NK-92 treated with Interleukin-12 subunit alpha and Interleukin-12 subunit beta, amount 100 ng/mL, for 24 hours (cell line): ENCODE measurements around the gene TECTB.

Experiments used
- DNase-seq: peaks from one replicate; lab custom pipeline; 2025; lab: John Stamatoyannopoulos, UW

Gene TECTB

DNA sequence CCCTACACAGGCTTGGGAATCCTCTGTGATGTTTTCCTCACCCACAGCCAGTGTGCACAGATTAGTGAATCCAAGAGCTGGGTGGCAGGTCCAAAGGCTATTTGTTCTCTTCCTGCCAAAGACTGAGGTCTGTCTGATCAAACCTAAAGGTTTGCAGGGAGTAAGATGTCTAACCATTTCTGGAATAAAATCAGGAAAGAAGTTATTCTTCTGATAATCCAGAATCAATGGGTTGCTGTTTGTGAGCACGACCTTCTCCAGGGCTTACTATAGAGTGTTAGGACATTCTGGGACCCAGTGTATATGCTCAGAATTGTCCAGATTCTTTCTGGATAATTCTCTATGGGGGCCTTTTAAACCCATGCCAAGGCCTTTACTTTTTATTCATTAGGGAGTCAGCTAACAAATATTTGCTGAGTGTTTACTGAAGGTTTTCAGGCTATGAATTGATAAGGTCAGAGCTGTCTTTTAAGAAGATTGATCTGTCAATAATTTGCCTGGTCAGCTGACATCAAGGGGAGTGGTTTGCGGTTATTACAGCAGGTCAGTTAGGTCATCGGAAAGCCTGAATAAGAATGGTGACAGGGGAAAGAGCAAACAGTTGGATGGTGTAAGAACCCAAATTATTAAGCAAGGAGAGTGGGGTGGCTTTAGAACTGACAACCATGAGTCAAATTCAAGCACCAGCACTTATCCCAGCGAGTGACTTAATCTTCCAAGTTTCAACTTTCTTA lies 7.5 kb upstream of the TECTB start:
- DNase-seq = peak; percentile 26

DNA sequence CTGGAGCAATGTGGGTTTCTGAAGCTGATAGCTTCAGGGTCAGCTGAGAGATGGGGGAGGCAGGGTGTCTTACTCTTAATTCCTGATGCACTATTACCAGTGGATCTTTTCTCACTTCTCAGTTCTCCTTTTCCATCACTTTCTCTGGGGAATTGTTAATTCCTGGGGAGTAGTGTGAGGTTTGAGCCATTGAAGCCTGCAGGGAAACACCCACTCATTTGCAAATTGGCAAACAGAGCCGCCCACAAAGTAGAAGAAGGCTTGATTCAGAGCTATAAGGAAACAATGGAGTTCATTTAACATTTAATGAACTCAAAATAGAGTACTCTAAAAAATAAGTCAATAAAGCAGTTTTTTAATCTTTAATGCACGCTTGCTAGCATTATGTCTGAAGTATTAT lies 4.3 kb upstream of the TECTB start:
- DNase-seq = no peak

DNA sequence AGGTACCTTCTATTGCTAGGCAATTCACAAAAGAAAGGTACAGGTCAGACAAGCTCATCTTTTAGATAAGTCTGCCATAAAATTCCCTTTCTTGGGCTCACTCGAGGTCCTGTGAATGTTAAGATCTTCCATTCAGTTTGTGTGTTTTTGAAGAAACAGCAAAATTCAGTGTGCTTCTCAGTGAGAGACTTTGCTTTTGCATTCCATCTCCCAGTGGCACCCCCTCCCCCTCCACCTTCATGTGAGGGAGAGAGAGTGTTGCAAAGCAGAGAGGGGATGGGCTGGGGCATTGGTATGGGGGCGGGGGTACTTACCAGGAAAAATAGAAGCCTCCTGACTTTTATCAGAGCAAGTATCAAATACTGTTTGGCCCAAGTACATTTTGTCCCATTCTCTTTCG lies 3.8 kb upstream of the TECTB start:
- no peak for DNase-seq

DNA sequence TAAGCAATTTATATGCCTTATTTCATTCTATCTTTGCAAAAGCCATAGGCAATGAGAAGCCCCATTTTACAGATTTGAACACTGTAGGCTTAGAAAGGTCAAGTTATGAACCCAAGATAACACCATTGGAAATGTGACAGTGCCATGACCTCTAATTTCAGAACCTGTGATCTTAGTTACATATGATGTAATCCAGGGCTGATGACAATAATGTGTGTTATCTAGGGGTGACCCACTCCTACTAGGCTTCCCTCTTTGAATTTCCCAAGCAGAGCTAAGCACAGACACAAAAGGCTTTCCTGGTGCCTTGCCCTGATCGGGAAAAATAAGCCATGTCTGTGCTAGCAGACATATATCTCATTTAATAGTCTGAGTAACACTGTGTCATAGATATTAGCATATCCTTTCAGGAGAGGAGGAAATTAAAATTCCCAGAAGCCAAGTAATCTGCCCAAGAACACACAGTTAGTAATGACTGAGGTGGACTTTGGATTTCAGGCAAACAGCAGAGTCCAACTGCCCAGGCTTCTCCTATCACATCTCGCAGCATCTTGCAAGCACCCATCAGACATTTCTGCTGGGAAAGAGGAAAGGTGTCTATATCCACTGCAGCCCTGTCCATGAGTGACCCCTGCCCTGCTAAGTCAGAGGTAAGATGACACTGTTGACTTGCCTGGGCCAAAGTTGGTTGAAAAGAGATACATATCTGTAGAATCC lies 2.8 kb upstream of the TECTB start:
- no peak for DNase-seq

DNA sequence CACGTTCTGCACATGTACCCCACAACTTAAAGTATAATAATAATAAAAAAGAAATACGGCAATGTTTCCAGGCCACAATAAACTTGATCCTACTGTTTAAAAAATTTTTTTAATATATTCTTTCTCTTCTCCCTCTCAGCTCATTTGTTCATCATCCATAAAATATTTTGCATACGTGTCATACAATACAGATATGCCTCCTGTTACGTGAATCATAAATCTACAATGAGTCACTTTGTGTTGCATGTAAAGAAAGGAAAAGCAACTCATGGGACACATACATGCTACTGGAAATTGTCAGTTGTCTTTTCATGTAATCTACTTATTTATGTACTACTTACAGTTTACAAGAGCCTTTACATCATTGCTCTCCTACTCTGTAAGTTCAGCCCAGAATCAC lies 1.1 kb upstream of the TECTB start:
- DNase-seq = no peak

DNA sequence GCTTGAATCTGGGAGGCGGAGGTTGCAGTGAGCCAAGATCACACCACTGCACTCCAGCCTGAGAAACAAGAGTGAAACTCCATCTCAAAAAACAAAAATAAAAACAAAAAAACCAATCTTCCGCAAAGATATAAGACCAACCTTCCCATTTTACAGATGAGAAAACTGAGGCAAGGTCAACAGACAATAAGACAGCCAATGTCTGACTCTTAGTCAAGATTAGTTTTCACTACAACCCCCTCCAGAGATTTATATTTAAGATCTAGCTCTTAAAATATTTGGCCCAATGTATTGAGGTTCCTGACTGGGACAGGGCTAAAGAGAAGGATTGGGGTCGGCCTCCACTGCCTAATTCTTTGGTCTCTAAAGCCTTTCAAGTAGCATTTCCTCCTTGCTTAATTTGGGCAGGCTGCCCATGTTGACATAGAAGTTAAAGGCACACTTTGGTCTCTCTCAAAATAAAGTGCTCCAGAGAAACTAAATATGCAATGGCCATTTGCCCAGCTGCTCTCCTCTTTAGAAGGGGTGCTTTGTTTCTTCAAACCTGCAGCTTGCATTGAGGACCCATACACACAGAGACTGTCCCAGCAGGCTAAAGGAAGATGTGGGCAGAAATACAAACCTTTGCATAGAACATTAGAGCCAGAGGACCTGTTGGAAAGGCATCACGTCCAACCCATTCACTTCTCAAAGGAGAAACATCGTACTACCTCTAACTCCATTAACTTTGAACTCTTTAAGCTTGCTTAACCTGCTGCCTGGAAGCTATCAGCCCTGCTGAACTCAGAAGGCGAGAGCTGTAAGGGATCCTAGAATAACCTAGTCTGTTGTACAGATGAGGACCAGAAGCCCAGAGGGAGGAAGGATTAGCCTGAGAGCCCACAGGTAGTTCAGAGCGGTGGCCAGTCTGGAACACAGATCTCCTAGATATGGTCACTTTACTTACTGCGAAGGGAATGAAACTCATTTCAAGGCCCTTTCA lies 3.9 kb downstream of the TECTB start:
- no peak for DNase-seq

DNA sequence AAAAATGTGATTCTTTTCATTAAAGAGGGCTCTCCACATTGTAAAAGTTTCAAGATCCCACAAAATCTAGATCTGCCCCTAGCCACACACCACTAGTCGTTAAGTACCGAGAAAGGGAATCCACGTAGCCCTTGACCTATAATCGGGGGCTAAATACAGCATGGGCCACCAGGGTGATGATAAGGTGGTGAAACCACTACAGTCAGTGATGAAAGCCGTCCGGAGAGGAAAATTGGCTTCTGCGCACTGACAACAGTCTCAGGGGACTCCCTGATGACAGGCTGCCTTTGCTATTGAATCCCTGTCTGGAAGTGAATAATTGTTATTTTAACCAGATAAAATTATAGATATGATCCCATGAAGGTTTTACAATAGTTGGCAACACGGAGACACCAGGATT lies 4.6 kb downstream of the TECTB start:
- DNase-seq = no peak

DNA sequence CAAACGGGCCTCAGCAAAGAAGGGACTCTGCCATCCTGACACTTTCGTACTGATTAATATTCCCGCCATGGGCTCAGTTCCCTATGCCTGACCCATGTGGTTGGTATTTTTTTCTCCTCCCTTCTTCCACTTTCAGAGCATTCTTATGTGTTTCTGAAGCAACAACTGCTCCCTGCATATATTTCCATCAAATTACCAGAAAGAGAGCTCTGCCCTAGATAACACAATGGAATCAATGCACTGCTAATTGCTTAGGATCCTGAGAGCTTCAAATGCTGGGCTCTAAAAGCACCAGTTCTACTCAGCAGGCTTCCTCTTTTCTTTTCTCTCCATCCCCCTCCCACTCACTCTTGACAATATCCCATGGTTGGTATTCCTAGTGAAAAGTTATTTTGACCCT lies 5.3 kb downstream of the TECTB start:
- DNase-seq = no peak

DNA sequence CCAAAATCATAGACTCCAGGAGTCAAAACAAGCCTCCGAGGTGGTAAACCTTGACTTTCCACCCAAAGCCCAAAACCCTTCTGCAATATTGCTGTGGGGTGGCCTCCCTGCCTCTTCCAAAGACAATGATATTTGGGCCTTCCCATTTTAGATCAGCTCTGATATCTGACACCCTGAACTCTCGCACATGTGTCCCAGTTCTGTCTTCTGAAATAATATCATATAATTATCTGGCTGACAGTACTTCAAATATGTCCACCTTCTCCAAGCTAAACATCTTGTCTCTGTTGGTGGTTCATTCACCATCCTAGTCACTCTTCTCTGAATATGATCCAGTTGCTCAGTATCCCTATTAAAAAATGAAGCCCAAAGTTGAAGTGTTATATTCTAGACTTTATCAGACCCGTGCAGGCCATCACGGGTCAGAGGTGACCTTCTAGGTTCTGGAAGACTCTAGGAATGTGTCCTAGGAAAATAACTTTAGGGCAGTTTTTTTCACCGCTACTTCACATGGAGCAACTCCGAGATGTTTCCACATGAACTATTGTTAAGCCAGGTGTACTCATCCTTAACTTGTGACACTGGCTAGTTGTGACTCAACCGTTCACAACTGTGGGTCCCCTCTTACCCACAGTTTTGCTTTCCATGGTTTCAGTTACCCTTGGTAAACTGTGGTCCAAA lies 6.3 kb downstream of the TECTB start:
- no peak for DNase-seq

DNA sequence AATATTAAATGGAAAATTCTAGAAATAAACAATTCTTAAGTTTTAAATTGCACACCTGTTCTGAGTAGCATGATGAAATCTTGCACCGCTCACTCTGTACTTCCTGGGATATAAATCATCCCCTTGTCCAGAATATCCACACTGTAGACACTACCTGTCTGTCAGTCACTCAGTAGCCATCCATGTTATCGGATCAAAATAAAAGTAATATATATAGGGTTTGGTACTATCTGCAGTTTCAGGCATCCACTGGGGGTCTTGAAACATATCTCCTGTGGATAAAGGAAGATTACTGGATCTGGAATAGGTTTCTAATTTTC lies 6.8 kb downstream of the TECTB start:
- no peak for DNase-seq

DNA sequence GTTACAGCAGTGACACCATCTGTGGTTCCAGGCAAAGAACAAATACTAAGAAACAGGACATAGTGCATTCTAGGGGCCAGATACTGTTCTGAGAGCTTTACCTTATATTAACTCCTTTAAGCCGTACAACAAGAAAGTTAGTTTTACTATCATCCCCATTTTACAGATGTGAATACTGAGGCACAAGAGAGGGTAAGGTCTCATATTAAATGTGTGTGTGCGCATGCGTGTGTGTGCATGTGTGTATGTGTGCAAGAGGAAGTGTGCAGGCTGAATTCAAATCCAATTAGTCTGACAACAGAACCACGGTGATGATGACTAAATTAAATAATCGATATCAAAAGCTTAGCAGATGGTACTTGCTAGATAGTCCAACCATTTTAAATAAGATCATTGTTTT lies 11.0 kb downstream of the TECTB start:
- no peak for DNase-seq

DNA sequence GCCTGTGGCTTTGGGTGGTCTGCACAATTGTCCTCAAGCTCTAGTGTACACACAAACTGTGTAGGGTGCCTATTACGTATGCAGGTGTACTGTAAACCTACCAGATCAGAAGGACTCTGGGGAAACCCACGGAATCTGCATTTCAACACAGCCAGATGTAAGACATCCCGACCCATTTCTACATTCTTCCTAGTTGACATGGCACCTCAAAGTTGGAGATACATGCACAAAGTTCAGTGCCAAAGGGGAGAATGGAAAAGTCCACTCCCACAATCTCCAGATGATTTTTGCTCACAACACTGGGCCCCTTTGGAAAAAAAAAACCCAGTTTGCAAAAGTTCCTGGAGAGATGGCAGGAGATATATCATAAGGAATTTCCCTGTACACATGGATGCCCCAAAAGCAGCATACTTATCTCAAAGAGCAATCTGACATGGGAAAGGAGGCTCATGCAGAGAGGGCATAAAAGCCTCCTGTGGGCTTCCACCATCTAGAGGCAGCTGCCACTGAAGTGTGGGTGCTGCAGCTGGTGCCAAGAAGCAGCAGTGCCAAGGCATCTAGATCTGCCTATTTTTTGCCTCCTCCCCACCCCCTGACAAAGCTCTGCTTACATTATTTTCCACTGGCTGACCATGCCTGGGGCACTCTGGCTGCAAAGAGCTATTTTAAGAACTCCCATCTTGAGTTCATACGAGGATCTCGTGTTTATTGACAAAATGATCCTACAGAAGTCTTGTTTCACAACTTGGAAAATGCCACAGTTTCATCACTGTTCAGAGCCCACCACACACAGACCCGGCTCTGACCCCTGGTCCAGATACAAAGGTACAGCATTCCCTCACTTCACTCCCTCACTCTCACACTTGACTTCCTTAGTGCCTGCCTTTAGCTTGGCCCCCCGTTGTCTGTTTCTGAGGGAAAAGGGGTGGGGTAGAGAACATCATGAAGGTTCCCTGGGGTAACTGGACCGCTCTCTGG lies 12.9 kb downstream of the TECTB start:
- DNase-seq = peak; percentile 54

DNA sequence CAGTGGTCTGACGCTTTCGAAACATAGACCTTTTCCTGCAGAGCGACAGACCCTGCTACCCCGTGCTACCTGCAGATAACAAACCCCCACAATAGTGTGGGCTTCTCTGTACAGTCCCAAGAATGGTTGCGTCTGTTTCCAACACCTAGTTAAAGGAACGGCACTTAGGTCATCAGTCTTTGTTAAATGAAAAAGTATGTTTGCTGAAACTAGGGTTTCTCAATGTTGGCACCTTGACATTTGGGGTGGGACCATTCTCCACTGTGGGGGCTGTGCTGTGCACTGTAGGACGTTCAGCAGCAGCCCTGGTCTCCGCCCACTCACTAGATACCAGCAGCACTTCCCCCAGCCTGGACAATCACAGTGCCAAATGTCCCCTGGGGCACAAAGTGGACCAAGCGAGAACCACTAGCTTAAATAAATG lies 13.7 kb downstream of the TECTB start:
- peak; percentile 79 for DNase-seq

DNA sequence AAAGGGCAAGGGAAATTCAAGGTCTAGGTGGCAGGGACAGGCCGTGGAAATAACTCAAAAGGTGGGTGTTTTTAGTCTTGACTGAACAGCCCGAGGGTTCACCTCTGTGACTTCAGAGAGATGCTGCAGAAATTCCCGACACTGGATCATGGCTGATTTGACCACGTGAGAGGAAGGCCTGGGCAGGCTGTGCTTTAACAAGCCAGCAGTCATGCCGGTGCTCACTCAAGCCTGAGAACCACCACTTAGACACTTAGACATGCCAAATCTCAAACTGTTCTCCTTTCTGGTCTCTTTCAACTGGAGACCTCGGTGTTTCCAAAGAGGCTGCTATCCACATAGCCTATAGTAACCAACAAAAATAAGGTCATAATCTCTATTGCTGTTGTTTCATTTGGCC lies 15.4 kb downstream of the TECTB start:
- no peak for DNase-seq

DNA sequence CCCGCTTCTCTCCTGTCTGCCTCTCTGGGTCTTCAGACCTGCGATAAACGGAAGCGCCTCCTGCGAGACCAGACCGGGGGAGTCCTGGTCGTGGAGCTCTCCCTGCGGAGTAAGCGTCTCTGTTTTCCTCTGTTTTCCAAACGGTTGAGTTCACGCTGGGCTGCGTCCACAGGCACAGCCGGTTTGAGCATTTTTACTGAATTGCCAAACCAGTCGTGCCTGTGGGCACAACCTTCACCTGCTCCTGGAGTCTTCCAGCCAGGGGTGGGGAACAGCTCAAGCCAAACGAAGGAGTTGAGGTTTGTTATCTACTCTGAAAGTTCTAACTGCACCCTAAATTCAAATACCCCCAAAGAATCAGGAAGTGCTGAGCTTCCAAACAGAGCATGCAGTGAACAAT lies 16.3 kb downstream of the TECTB start:
- no peak for DNase-seq

DNA sequence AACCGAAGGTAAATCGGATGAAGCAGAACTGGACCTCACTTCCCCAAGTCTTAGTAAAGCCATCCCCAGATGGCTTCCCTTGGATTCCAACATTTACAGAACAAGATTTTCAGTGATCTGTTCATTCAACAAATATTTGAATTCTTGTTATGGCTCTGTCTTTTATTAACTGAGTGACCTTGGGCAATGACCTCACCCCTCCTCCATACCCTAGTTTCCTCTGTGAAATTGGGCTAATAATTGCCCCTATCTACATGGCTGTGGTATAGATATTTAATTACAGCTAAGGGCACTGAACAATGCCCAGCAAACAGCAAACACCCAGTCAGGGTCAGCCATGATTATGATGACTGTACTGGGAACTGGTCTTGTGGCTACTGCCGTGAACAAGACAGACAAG lies 19.1 kb downstream of the TECTB start:
- DNase-seq = no peak

DNA sequence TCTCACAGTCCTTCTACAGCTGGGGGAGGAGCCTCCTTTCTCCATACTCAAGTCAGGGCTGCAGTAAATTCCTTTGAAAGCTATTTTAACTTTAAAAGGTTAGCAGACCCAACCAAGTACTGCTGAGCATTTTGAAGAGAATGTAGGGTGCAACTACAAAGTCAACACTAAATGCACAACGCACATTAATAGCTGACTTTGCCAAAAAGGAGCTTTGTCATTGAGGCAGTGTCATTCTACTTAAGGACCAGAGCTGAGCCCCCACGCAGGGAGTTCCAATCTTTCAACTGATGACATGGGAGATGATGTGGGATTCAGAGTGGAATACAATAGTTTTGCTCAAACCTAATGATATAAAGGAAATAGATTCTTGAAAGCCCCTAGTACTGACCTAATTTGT lies 20.3 kb downstream of the TECTB start:
- DNase-seq = no peak

DNA sequence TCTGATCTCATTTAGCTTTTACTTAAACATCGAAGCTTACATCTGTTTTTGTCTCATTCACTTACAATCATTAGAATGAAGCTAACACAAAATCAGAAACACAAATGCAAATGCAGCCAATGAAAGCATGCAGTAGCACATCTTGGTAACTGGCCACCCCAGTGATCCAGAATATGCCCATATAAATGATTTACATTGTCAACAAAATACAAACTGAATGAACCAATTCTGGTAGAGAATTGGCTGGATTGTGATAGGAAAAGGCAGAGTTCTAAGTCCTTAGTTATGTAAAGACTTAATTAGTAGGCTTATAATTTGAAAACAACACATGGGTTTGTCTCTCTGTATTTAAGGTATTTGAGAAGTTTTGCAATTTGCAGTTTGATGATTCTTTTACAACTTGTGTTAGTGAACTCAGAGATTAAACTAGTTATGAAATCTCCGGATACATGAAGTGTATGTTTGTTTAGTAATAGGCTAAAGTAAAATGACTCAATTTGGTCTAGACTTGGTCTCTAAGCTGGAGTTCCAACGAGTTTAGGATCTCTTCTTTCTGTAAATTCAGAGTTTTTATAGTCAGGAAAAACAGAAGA lies 21.2 kb downstream of the TECTB start:
- no peak for DNase-seq

DNA sequence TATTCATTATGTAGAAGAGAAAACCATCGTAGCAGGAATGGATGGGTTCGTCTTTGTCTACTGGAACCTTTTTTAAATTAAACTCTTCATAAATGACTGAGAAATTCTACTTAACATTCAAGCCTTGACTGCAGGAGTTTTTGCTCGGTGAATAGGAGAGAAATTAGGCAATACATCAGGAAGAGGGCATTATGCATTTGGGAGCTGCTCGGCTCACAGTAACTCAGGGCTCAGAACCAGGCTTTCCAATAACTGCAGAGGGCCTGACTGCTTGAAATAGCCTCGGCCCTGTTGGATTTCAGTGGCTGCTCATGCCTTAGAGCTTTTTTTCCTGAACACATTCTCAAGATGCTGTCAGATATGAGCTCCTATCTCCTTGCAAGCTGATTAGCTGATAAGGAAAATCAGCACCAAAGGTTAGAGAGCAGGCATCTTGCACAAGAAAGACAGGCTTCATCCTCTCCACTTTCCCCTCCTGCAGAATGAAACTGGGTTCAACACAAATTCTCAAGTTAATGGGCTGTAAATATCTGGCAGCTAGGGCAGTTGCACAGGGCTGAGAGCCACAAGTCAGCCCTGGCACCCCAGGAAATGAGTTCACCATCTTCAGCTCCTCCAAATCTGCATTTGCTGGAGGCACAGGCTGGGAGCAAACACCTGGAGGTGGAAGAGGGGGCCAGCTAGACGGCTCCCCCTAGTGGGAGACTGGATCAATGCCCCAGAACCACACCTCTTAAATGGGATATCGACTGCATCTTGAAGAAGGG lies 24.3 kb downstream of the TECTB start:
- peak; percentile 59 for DNase-seq

DNA sequence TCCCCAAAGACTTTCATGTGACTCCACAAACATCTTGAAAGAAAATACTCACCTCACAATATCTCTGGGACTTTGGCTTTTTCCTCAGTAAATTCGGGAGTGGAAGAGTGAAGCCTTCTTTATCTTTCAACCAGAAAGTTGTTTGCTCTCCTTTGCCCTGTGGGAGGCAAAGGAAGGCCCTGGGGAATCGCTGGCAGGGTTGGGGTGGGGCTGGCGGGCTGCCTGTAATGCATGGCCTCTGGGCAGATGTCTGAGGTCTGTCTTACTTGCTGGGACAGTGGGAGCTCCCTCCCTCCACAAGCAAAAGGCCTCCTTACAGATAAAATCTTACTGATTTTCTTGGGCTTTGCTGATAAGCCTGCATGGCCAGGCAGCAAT lies 24.9 kb downstream of the TECTB start:
- DNase-seq = no peak
